DND-41 (cell line): ENCODE results near the gene PTPRE.

Source experiments
- ATAC-seq: fragments of 200-7000 bp; cut with Tn5 transposase; 3 replicates; pipeline ENCODE4 v1.9.1; 2021; ENCODE audit warnings: low read depth; ENCODE audit not compliant: insufficient read depth
- DNase-seq: peaks from one replicate; pipeline ENCODE4 v3.0.0-alpha.2; 2020
- H2AFZ ChIP-seq: 2 replicates; pipeline ENCODE4 v1.6.0; 2012; ENCODE audit warnings: low read depth, low read length
- H3K27ac ChIP-seq: 2 replicates; pipeline ENCODE4 v1.5.1; 2012; ENCODE audit warnings: low read length, inconsistent platforms
- H3K27me3 ChIP-seq: fragments of 200-600 bp; sonication (generic); 2 replicates; pipeline ENCODE4 v1.6.0; 2012; ENCODE audit warnings: low read length, mild to moderate bottlenecking, inconsistent platforms; ENCODE audit not compliant: insufficient read depth, poor library complexity
- H3K36me3 ChIP-seq: 2 replicates; pipeline ENCODE4 v1.5.1; 2012; ENCODE audit warnings: low read length, inconsistent platforms; ENCODE audit not compliant: insufficient read depth
- H3K4me1 ChIP-seq: 2 replicates; pipeline ENCODE4 v1.5.1; 2012; ENCODE audit warnings: mild to moderate bottlenecking, low read length; ENCODE audit not compliant: insufficient read depth
- H3K4me2 ChIP-seq: 2 replicates; pipeline ENCODE4 v1.6.0; 2012; ENCODE audit warnings: mild to moderate bottlenecking, moderate library complexity, low read length, inconsistent platforms; ENCODE audit not compliant: insufficient read depth
- H3K4me3 ChIP-seq, 2 experiments: fragments of 200-600 bp in 1 of 2; shearing (Covaris generic) in 1 of 2; 2 replicates each; pipeline ENCODE4 v1.5.1; 2012 to 2016; ENCODE audit warnings: inconsistent platforms in 2 of 2, low read length in 2 of 2, mild to moderate bottlenecking in 2 of 2, low read depth in 1 of 2, moderate library complexity in 1 of 2
- H3K79me2 ChIP-seq: 2 replicates; pipeline ENCODE4 v1.6.0; 2012; ENCODE audit warnings: low read length, inconsistent platforms; ENCODE audit not compliant: insufficient read depth
- H3K9ac ChIP-seq: 2 replicates; pipeline ENCODE4 v1.6.0; 2012; ENCODE audit warnings: low read depth, mild to moderate bottlenecking, inconsistent platforms, low read length, moderate library complexity
- H3K9me3 ChIP-seq: 2 replicates; pipeline ENCODE4 v1.5.1; 2012; ENCODE audit warnings: low read length, moderate library complexity, mild to moderate bottlenecking, inconsistent platforms; ENCODE audit not compliant: insufficient read depth, severe bottlenecking
- H4K20me1 ChIP-seq: 2 replicates; pipeline ENCODE4 v1.6.0; 2012; ENCODE audit warnings: low read length; ENCODE audit not compliant: insufficient read depth
- EZH2 ChIP-seq: IDR thresholded peaks from 3 replicates; pipeline ENCODE4 v1.6.1; 2012; ENCODE audit warnings: borderline replicate concordance, low read depth, mild to moderate bottlenecking, moderate library complexity, low read length, inconsistent platforms; ENCODE audit not compliant: severe bottlenecking
- TF ChIP-seq, protein P1 (sequence below): IDR thresholded peaks from 2 replicates; pipeline ENCODE4 v1.5.1; 2012; ENCODE audit warnings: borderline replicate concordance, low read length, moderate library complexity, mild to moderate bottlenecking; ENCODE audit not compliant: poor library complexity, severe bottlenecking; ENCODE audit errors: extremely low read depth

PTPRE gene

DNA sequence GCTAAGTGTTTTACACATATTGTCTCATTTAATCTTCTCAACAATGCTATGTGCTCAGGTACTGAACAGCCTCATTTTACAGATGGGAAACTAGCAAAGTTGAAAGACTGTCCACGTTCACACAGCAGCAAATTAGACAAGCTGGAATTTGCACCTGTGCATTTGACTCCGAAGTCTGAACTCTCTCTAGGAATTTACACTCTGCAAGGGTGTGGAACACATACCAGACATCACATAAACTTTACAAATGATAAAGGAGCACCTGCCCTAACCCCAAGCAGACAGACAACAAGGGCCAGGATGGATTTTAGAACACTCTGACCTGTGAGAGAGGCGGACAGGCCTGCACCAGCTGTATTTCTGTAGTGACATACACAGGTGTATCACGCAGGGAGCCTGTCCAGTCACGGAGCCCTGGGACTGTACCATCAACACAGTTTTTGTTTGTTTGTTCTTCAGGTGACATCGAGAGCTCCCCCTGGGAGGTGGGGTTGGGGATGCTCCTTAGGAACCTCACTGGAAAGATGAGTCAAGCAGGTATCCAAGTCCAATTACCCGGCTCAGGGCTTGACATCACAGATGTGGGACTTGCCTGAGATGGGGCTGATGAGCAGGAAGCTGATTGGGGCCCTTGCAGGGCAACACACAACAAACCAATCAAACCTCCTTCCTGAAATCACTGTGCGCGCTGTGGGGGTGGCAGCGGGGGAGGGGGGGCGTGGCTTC, 188.3 kb downstream of the PTPRE start:
- ATAC-seq (peak; percentile 41), DNase-seq (peak; percentile 46)
- no peak overlapping the region for H3K27ac ChIP-seq

DNA sequence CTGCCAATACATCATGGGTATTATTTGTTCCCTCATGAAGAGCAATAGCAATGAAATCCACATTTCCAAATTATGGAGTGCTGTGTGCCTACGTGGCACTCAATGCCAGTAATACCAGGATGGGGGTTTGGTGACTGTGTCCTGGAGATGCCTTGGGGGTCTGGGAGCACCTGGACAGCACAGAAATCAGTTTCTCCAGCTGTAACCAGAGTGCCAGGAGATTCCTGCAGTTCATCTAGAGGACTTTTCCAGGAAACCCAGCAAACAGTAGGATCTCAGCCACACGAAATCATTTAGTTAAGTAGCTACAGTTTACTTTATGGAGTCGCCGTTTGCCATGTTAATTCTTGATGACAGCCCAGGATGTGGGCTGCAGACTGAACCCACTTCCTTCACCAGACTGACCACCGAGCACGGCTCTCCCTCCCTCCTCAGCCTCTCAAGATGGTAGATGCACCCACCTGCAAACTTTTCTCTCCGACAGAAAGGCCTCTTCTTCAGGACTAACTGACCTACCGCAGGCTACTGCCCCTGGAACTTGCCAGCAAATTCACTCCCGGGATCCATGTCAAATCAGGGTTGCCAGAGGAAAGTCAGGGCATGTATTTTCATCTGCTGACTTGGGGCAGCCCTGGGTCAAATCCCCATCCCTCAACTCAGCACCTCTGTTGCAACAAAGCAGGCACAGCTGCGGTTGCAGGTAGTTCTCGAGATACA, 189.0 kb downstream of the PTPRE start:
- H3K4me2 ChIP-seq: no peak overlapping the region
- peaks cover 45% of the 10 kb centered on the region for H4K20me1 ChIP-seq
- H2AFZ ChIP-seq: no peak overlapping the region
- peak overlapping the region; percentile 50; the same call in 1 of the 2 replicates for H3K27ac ChIP-seq
- no peak overlapping the region for H3K4me3 ChIP-seq
- TF ChIP-seq EZH2: no peak
- TF ChIP-seq, protein P1, sequence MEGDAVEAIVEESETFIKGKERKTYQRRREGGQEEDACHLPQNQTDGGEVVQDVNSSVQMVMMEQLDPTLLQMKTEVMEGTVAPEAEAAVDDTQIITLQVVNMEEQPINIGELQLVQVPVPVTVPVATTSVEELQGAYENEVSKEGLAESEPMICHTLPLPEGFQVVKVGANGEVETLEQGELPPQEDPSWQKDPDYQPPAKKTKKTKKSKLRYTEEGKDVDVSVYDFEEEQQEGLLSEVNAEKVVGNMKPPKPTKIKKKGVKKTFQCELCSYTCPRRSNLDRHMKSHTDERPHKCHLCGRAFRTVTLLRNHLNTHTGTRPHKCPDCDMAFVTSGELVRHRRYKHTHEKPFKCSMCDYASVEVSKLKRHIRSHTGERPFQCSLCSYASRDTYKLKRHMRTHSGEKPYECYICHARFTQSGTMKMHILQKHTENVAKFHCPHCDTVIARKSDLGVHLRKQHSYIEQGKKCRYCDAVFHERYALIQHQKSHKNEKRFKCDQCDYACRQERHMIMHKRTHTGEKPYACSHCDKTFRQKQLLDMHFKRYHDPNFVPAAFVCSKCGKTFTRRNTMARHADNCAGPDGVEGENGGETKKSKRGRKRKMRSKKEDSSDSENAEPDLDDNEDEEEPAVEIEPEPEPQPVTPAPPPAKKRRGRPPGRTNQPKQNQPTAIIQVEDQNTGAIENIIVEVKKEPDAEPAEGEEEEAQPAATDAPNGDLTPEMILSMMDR: no peak
- ATAC-seq (peak; percentile 69), DNase-seq (peak; percentile 59)
- H3K4me1 ChIP-seq: peaks cover 30% of the 10 kb centered on the region
- H3K79me2 ChIP-seq: peaks cover 17% of the 10 kb centered on the region
- peaks cover 56% of the 10 kb centered on the region for H3K36me3 ChIP-seq
- no peaks in the 10 kb centered on the region for H3K27me3 ChIP-seq
- H3K9me3 ChIP-seq: no peaks in the 10 kb centered on the region
- no peak overlapping the region for H3K9ac ChIP-seq

More for the DNA sequence above, 188.3 kb downstream of the PTPRE start:
- H2AFZ ChIP-seq: no peak overlapping the region
- H3K27me3 ChIP-seq: no peaks in the 10 kb centered on the region
- no peak overlapping the region for H3K4me3 ChIP-seq
- peaks cover 49% of the 10 kb centered on the region for H3K36me3 ChIP-seq
- peaks cover 44% of the 10 kb centered on the region for H4K20me1 ChIP-seq
- H3K9ac ChIP-seq: no peak overlapping the region
- peaks cover 30% of the 10 kb centered on the region for H3K4me1 ChIP-seq
- peaks cover 14% of the 10 kb centered on the region for H3K79me2 ChIP-seq
- H3K4me2 ChIP-seq: no peak overlapping the region
- no peaks in the 10 kb centered on the region for H3K9me3 ChIP-seq
- TF ChIP-seq, protein P1: no peak
- TF ChIP-seq EZH2: no peak

DNA sequence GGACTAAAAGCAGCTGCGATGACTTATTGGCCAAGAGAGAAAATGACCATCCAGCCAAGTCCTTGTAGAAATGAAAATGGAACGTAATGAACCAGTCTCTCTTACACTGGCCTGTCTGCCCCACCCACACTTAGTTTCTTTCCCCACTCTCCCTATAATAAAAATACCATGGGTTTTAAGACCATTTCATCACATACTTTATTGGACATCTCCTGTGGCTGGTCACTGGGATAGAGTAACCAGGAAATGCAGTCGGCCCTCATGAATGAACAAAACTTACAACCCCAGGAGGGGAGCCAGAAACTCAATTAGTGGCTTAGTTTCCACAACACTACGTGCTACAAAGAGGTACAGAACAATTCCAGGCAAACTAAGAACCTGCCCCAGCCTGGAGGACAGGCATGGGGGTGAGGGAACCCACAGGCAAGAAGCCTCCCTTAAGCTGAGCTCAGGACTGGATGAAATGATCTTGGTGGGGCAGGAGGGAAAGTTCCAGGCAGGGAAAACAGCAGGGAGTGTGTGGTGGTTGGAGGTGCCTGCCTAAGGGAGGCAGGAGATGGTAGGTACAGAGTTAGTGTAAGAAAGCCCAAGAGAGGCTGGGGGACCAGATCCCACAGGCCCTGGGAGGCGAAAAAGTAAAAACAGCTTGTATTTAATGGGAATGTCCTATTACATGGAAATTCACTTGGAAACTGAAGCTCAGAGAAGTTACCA, 189.7 kb downstream of the PTPRE start:
- no peaks in the 10 kb centered on the region for H3K27me3 ChIP-seq
- H3K36me3 ChIP-seq: peaks cover 64% of the 10 kb centered on the region
- peaks cover 21% of the 10 kb centered on the region for H3K79me2 ChIP-seq
- H3K9ac ChIP-seq: no peak overlapping the region
- H3K4me2 ChIP-seq: no peak overlapping the region
- no peak overlapping the region for H2AFZ ChIP-seq
- no peaks in the 10 kb centered on the region for H3K9me3 ChIP-seq
- H4K20me1 ChIP-seq: peaks cover 49% of the 10 kb centered on the region
- no peak for DNase-seq
- H3K4me1 ChIP-seq: peaks cover 30% of the 10 kb centered on the region
- ATAC-seq: 0 out of 3 replicates have a peak, but pooled peaks have one; percentile 0
- H3K27ac ChIP-seq: peak overlapping the region; percentile 50; the same call in 1 of the 2 replicates
- H3K4me3 ChIP-seq: no peak overlapping the region
- TF ChIP-seq, protein P1: no peak
- no peak for TF ChIP-seq EZH2
